Stimulated activated CD4-positive, alpha-beta T cell treated with anti-CD3 and anti-CD28 coated beads, Interleukin-15, amount 100 ng/mL, for 24 hours (primary cell): ENCODE data around the gene OLFML2A.
A peak's percentile ranks its signal among the peaks of the same experiment; 100 is the strongest.

Source experiments
- DNase-seq: peaks from one replicate; pipeline ENCODE4 v3.0.0-alpha.2; 2020

The OLFML2A gene

DNA sequence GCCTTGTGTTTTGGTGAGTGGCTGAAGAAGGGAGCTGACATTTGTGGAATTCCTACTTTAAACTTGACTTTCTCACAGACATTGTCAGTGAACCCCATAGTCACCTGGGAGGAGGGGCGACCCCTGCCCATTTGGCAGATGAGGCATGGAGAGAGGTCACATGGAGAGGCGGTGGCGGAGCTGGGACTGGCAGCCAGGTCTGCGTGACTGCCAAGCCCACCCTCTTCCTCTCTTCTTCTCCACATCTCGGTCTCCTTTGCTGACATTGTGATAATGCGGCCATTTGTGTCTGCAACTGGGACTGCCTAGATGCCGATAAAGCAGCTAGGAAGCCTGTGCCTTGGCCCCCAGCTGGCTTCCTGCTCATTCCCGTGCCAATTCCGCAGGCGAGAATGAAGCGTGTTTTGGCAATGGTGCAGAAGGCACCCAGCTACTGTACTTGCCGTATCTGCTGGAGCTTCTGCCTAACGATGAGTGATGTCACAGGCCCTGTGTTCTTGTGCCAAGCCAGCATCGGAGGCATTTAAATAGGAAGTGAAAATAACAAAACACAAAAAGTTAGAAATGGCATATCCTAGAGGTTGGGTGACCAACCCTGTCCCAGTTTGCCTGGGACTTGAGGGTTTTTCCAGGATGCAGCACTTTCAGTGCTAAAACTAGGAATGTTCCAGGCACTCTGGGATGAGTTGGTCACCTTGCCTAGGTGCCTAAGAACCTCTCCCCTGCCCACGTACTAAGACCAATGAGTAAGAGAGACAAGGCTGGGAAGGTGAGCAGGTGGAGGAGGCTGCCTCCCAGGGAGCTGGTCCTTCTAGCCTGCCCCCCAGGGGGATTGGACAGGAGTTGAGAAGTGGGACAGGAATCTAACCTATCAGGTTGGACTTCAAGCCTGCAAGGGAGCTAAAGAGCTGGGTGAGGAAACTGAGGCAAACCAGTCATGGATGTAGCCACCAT, 23.6 kb downstream of the OLFML2A start:
- DNase-seq, result no peak

DNA sequence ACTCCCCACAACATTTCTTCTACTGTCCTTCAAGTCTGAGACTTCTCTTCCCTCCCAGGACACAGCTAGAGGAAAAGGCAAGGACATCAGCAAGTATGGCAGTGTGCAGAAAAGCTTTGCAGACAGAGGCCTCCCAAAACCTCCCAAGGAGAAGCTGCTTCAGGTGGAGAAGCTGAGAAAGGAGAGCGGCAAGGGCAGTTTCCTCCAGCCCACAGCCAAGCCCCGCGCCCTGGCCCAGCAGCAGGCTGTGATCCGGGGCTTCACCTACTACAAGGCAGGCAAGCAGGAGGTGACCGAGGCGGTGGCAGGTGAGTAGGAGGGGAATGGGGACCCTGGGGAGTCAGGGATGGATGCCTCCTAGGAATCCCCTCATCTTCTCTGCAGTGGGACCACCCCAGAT, 24.4 kb downstream of the OLFML2A start:
- DNase-seq, result no peak

DNA sequence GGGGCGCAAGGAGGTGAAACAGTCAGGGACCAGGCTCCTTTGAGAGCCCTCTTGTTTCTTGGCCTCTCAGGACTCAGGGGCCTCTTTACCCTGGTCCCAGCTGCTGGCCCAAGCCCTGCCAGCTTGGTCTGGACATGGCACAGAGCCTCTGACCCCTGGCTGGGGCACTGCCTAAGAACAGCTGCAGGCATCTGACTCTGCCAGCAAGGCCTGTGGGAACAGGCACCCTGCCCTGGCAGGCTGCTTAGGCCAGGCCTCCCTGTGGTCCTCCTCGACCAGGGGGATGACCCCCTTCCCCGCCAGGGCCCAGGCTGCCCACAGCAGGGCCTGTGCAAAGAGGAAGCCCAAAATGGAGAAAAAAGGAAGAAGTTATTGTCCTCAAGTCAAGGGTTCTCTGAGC, 25.5 kb downstream of the OLFML2A start:
- no peak for DNase-seq

DNA sequence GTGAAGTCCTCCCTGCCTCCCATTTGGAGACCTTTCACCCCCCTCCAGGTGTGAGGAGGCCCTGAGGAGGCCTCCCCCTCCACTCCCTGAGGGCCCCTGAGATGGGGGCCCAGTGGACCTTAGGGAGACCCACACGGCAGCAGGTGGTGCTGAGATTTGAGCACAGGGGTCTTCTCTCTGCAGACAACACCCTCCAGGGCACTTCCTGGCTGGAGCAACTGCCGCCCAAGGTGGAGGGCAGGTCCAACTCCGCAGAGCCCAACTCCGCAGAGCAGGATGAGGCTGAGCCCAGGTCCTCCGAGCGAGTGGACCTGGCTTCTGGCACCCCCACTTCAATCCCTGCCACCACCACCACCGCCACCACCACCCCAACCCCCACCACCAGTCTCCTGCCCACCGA, 27.0 kb downstream of the OLFML2A start:
- no peak for DNase-seq

DNA sequence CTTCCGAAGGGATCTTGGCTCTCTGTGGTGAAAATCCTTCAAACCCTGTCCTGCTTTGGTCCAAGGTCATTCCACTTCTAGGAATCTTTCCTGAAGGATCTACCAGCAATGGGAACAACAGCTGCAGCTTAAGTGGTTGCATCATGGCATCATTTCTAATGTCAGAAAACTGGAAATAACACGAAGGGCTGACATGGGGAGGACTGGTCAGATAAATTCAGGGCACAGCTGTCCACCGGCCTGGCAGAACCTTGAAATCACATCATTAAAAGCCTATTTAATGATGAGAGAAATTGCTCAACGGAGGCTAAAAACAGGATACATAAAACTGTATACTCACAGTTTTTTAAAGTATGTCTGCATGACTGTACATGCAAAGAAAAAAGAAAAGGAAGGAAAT, 28.3 kb downstream of the OLFML2A start:
- DNase-seq, result no peak

DNA sequence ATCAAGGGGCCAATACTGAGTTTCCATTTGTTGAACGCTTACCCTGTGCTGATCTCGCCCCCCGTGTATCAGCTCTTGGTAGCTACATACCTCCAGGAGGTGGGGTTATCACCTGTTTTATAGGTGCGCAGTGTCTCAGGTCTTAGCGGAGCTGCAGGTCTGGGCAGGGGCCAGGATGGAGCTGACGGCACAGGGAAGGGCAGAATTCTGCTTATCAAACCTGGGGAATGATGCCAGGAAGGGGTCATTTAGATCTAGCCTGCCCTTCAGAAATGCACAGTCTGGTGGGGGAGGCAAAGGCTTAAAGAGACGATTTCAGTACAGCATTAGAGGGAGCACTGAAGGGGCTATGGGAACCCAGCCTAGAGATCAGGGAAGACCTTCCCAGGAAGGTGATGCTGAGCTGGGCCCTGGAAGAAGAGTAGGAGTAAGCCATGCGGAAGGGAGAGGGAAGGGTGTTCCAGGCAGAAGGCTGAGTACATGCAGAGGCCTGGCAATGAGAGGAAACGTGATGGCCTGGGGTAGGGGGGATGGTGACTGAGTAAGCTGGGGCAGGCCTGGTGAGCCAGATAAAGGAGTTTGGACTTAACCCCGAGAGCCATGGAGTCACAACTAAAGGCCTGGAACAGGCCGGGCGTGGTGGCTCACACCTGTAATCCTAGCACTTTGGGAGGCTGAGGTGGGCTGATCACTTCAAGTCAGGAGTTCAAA, 31.5 kb downstream of the OLFML2A start:
- no peak for DNase-seq

DNA sequence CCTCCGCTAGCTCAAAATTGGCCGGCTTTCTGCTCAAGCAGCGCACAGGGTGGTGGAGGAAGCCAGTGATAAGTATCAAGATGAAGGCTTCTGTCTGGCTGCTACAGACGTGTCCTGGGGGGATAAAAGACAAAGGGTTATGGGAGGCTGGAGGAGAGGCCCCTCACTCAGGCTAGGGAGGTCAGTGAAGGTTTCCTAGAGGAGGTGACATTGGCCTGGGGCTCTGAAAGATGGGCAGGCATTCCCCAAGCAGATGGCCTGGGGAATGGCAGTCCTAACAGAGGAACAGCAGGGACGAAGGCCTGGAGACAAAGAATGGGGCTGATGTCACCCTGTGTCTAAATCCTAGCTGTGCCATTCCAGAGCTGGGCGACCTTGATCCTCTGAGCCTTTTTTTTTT, 32.3 kb downstream of the OLFML2A start:
- no peak for DNase-seq

DNA sequence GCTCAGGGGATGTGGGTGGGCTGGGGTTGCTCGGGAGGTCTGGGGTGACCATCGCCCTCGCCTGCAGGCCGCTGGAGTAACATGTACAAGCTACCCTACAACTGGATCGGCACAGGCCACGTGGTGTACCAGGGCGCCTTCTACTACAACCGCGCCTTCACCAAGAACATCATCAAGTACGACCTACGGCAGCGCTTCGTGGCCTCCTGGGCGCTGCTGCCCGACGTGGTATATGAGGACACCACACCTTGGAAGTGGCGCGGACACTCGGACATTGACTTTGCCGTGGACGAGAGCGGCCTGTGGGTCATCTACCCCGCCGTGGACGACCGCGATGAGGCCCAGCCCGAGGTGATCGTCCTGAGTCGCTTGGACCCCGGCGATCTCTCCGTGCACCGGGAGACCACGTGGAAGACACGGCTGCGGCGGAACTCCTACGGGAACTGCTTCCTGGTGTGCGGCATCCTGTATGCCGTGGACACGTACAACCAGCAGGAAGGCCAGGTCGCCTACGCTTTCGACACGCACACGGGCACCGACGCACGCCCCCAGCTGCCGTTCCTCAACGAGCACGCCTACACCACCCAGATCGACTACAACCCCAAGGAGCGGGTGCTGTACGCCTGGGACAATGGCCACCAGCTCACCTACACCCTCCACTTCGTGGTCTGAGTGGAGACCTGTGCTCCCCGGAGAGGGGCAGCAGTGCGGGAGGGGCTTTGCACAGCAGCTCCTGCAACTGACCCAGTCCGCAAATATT, 33.0 kb downstream of the OLFML2A start:
- DNase-seq, result no peak

DNA sequence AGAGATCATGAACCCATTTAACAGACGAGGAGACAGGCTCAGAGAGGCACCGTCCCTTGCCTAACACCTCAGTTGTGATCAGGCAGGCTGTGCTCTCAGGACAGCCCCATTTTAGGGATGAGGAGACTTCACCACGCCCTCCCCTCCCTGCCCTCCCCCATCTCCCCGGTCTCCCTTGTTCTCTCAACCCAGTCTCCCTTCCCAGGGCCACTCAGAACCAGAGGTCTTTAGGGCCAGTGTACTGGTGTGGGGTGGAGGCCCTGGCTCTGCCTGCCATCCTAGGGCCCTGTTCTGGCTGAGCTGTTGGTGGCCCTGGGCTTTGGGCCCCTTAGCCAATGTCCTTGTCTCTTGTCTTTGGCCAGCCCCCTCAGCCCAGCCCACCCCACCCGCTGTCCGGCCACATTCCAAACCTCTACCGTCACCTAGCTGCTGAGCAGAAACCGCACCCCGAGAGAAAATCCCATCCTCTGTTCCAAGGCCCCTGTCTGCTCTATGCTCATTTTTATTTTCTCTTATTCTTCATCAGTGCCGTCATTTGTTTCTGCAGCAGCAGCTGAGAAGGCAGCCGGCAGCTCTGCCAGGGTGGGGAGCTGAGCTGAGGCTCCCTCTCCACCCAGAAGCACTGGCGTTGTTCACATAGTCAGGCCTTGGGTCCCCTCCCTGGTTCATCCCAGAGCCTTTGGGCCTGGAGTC, 33.9 kb downstream of the OLFML2A start:
- no peak for DNase-seq

DNA sequence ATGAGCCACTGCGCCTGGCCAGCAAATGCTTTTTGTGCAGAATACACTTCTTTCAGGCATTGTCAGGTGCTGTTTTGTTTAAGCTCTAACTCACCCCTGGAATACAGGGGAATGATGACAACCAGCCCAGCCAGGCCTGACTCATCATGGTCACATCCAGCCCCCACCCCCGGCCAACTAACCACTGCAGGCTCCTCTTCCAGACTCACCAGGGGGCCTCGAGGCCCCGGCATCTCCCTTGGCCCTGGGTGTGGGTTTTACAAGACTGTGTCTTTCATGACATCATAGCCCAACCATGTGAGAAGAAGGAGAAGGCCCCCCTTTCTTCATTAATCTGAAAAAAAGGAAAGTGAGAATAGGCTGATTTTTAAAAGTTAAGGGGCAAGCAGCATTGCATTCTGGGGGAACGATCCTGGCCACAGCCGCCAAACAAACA, 35.5 kb downstream of the OLFML2A start:
- peak; percentile 16 for DNase-seq

DNA sequence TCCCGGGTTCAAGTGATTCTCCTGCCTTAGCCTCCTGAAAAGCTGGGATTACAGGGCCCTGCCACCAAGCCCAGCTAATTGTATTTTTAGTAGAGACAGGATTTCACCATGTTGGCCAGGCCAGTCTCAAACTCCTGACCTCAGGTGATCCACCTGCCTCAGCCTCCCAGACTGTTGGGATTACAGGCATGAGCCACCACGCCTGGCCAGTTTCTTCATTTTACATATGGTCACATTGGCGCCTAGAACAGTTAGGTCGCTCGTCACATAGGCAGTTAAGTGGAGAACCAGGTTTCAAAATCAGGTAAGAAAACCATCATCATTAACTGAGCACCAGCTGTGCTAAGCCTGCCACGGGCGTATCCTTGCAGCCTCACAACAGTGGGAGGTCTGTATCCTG, 36.1 kb downstream of the OLFML2A start:
- no peak for DNase-seq

DNA sequence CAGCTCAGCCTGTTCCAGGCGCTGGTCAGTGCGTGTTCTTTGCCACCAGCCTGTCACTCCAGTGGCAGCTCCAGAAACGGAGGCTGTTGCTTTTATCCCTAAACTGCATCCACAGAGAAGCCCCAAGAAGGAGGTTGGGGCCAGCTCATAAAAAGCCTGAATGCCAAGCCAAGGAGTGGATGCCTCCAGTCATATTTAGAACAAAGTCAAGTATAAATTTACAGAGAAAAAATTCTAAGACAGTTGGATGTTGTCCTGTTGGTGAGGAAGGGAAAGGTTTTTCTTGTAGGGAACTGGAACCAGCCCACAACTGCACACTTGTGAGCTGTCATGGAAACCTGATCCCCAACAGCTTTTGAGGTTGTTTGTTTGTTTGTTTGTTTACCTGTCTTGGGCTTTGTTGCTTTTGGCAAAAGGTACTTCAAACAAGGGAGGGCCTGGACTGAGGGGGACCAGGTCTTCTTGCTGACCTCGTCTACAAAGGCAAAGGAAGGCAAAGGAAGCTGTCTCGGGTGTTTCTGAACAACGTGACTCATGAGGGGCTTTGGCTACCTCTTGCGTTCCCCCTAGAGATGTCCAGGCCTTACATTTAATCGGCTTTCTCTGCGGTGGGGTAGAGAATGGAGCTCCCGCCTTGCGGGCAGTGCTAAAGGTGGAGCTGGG, 36.7 kb downstream of the OLFML2A start:
- DNase-seq, result no peak

DNA sequence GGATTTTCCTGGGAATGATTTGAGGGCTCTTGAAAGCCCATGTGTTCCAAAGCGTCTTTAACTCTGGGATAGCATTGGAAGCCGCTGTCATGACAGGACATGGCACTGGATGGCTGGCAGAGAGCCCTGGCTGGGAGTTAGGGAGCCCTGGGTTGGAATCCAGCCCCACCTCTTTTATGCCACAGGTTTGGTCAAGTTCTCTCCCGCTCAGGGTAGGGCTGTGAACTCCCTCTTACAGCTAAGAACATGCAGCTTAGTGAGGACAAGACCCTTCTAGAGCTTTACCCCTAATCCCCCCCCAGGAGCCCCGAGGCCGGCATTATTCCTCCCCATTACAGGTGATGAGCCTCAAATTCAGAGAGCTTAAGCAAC, 37.2 kb downstream of the OLFML2A start:
- DNase-seq, result no peak

DNA sequence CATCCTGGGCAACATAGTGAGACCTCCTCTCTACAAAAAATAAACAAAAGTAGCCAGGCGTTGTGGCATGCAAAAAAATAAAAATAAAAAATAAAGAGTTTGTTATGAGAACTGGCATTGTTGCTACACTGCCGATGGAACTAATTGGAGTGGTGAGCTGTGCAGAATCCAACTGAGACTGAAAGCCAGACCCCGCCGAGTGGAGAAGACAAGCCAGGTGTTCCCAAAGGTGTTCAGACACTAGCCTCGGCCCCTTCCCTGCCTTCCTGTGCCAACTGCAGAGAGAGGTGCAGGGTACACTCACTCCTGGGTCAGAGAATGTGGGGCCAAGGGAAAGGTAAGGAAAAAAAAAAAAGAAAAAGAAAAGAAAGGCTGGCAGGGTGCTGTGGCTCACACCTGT, 38.7 kb downstream of the OLFML2A start:
- no peak for DNase-seq

DNA sequence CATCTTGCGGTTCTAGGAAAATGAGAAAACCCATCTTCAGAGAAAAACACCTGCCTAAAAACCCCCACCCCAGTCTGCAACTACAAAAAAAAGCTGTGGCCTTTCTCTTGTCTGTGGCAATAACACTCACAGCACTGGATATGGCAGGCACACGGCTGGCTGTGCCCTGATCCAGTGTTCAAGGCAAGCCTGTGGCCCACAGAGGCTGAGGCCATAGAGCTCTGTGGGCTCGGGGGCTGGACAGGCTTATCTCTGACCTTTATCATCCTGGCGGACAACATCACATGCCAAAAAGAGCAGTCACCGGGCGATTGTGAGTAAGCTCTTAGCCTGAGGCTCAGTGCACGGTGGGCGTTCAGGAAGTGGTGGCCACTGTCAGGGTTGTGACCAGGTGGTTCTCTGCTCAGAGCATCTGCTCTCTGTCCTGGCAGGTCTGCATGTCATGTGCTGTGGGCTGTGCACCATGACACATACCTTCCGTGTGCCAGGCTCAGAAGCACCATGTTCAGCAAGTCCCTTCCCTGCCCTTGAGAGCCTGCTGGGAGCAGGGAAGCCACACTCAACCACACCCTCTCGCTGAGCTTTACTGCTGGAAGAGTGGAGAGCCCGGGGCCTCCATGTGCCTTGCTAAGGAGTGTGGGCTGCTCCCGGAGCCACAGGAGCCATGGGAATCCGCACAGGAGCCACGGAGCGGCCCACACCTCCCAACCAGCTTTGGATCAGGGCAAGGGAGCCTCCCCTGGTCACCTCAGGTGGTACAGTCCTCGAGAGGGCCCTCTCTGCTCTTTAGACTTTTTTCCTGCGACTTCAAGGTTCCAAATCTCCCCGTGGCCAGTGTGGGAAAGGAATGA, 41.7 kb downstream of the OLFML2A start:
- DNase-seq, result no peak

DNA sequence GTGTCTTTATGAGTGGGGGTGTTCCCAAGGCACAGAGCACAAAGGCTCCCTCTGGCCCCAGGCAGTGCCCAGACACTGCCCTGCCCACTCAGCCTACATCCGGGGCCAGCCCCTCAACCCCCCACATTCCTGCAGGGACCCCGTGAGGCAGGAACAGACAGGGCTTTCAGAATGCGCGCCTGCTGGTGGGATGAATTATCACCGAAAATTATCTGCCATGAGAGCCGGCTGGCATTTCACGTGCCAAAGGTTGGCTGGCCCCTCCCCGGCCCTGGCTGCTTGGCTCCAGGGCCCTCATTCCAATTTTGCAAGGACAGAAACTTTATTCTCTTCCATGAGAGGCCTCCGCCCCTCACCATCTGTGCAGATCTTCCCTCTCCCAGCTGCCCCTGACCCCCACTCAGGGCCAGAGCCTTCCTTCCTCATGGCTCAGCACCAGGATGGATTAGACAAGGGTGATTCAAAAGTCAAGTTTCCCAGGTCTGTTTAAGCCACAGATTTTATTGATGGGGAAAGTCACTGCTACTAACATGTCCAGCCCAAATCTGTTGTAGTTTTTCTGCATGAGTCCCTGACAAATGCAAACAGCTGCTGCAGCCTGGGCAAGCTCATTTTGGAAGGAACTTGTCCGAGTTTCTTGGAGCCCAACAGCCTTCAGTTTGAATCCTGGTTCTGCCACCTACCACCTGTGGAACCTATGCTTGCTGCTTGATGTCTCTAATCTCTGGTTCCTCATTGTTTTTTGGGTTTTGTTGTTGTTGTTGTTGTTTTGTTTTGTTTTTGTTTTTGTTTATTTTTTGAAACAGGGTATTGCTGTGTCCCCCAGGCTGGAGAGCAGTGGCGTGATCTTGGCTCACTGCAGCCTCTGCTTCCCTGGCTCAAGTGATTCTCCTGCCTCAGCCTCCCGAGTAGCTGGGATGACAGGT, 44.0 kb downstream of the OLFML2A start:
- DNase-seq, result no peak

DNA sequence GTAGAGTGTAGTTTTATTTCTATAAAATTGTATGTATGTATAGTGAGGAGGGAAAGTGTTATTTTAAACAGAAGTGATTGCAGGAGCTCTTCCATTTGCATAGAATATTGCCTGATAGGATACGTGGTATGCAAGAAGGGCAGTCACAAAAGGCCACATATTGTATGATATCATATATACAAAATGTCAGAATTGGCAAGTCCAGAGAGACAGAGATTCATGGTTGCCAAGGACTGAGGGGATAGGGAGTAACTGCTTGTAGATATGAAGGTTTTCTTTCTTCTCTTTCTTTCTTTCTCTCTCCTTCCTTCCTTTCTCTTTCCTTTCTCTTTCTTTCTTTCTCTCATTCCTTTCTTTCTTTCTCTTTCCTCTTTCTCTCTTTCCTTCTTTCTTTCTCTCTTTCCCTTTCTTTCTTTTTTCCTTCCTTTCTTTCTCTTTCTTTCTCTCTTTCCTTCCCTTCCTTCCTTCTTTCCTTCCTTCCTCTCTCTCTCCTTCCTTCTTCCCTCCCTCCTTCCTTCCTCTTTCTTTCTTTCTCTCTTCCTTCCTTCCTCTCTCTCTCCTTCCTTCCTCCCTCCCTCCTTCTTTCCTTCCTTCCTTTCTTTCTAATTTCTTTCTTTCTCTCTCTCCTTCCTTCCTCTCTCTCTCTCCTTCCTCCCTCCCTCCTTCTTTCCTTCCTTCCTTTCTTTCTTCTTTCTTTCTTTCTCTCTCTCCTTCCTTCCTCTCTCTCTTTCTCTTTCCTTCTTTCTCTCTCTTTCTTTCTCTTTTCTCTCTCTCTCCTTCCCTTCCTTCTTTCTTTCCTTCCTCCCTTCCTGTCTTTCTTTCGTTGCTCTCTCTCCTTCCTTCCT, 51.8 kb downstream of the OLFML2A start:
- no peak for DNase-seq

DNA sequence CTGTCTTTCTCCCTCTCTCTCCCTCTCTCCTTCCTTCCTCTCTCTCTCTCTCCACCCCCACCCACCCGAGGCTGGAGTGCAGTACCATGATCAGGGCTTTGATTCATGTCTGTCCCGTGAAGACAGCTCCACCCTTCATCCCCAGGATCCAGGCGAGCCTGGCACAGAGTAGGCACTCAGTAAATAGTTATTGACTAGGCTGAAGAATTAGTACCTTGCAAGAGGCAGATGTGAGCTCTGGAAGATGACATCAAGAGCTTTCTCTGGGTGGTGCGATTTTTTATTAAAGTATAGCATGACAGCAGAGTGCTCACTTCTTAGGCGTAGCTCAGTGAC, 52.4 kb downstream of the OLFML2A start:
- no peak for DNase-seq

DNA sequence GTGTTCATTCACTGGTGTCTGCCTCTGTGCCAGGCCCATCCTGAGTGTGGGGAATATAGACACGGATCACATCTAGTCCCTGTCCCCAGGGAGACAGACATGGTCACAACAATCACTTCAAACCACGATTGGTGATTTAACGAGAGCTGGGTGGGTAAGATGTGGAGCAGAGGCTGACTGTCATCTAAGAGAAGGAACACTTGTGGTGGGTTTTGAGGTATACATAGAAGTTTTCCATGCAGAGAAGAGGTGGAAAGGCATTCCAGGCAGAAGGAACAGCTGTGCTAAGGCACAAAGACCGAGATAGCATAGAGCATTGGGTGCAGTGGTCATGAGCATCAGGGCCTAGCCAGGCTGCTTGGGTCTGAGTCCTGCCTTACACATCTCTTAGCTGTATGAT, 53.7 kb downstream of the OLFML2A start:
- no peak for DNase-seq
